ENCODE data around the gene CALN1. TPM values are rescaled to one million over a fixed set of nuclear protein-coding genes. Genes with fewer than 3 reads are reported as not detected.
A peak's percentile ranks its signal among the peaks of the same experiment; 100 is the strongest.
"Not testable (repeated sequence)": the region's sequence is repeated elsewhere in the genome, so short reads cannot be mapped to it uniquely, and the experiment has no call there.

The CALN1 gene
- total RNA-seq, 1 experiment from 2014 or later: not detected

DNA sequence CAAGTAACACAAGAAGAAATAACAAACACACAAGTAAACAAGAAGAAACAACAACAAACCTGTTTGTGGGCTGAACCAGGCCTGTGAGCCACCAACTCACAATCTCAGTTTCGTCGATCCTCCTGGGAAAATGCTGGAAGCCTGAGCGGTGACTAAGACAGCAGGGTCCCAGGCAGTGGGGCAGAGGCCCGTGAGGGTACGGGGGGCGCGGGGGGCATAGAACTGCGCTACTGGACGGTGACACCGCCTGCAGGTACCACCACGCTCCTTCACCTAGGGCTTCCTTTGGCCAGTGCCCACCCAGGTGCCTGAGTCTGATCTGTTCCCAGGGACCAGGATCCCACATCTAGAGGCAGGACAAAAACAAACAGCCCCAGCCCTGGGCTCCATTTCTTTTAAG, 3.4 kb upstream of the CALN1 start:
- in situ Hi-C loops (cut with HindIII; ENCODE audit: low pct_unique_long_range_greater_than_20kb, low sequenced_read_pairs): no loop called here
- DNase-seq (ENCODE audit: low read depth, low spot score): no peak

GRCh38 chr7:72413886-72414285, 1.7 kb upstream of the CALN1 start:
- in situ Hi-C loops (cut with HindIII; ENCODE audit: low pct_unique_long_range_greater_than_20kb, low sequenced_read_pairs): no loop called here
- DNase-seq (ENCODE audit: low read depth, low spot score): no peak

- no peak for DNase-seq (ENCODE audit: low read depth, low spot score)
- in situ Hi-C loops (cut with HindIII; ENCODE audit: low pct_unique_long_range_greater_than_20kb, low sequenced_read_pairs): no loop called here
Measured at GRCh38 chr7:72413290-72413689, 1.2 kb upstream of the CALN1 start.

GRCh38 chr7:72411419-72411818, 719 bp downstream of the CALN1 start:
- no peak for DNase-seq (ENCODE audit: low read depth, low spot score)
- in situ Hi-C loops (cut with HindIII; ENCODE audit: low pct_unique_long_range_greater_than_20kb, low sequenced_read_pairs): no loop called here

- no peak for DNase-seq (ENCODE audit: low read depth, low spot score)
- in situ Hi-C loops (cut with HindIII; ENCODE audit: low pct_unique_long_range_greater_than_20kb, low sequenced_read_pairs): no loop called here
Measured at GRCh38 chr7:72409638-72410015, 2.5 kb downstream of the CALN1 start.

DNA sequence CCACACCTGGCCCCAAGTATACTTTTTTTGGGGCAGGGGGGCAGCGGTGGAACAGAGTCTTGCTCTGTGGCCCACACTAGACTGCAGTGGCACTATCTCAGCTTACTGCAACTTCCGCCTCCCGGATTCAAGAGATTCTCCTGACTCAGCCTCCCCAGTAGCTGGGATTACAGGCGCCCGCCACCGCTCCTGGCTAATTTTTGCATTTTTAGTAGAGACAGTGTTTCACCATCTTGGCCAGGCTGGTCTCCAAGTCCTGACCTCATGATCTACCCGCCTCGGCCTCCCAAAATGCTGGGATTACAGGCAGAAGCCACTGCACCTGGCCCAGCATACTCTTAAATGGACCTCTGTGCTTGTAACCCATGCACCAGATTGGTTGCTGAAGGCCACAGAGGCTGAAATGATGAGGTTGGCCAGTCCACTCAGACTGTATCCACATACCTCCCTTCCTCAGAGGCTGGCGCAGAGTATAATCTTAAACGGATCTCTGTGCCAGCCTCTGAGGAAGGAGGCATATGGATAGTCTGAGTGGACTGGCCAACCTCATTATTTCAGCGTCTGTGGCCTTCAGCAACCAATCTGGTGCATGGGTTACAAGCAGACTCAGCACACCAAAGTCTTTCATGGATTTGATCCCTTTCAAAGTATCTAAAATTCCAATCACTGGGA, 3.0 kb downstream of the CALN1 start:
- DNase-seq (ENCODE audit: low read depth, low spot score): no peak
- in situ Hi-C loops (cut with HindIII; ENCODE audit: low pct_unique_long_range_greater_than_20kb, low sequenced_read_pairs): no loop called here

- in situ Hi-C loops (cut with HindIII; ENCODE audit: low pct_unique_long_range_greater_than_20kb, low sequenced_read_pairs): no loop called here
- DNase-seq (ENCODE audit: low read depth, low spot score): peak; percentile 38
Measured at GRCh38 chr7:72406820-72407403, 5.2 kb downstream of the CALN1 start.

- DNase-seq (ENCODE audit: low read depth, low spot score): no peak
- in situ Hi-C loops (cut with HindIII; ENCODE audit: low pct_unique_long_range_greater_than_20kb, low sequenced_read_pairs): no loop called here
Measured at GRCh38 chr7:72405871-72406270, 6.3 kb downstream of the CALN1 start.

DNA sequence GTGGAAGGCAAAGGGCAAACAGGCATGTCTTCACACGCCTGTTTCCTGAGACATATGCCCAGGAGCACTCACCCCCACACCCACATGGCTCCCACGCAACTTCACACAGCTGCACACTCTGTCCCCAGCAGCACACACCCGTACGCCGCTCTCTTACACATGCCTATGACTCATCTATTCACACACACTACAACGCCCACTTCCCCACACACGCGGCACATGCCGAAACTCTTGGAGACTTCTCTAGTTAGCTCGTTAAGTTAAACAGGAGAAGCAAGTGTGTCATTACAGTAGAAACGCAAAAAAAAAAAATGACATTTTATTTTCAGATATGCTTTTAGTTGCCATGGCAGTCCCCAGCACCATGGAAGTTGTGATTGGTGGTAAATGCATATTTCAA, 6.7 kb downstream of the CALN1 start:
- in situ Hi-C loops (cut with HindIII; ENCODE audit: low pct_unique_long_range_greater_than_20kb, low sequenced_read_pairs): no loop called here
- peak; percentile 32 for DNase-seq (ENCODE audit: low read depth, low spot score)

DNA sequence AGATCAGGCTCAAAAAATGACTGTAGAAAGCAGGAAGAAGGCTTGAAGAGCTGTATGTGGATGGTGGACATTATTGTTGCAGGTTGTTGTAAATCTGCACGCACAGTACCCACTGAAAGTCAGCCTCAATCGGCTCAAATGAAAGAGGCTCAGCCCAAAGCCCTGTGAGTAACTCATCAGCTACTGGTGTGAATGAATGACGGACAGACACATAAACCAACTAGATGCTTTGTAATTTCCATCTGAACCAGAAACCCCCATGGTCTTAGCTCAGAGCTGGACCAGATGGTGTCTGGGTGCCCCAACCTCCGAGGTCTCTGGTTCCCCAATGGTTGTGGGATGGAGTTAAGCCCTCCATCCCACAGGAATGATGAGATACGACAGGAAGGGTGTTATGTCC, 7.4 kb downstream of the CALN1 start:
- no peak for DNase-seq (ENCODE audit: low read depth, low spot score)
- in situ Hi-C loops (cut with HindIII; ENCODE audit: low pct_unique_long_range_greater_than_20kb, low sequenced_read_pairs): no loop called here

DNA sequence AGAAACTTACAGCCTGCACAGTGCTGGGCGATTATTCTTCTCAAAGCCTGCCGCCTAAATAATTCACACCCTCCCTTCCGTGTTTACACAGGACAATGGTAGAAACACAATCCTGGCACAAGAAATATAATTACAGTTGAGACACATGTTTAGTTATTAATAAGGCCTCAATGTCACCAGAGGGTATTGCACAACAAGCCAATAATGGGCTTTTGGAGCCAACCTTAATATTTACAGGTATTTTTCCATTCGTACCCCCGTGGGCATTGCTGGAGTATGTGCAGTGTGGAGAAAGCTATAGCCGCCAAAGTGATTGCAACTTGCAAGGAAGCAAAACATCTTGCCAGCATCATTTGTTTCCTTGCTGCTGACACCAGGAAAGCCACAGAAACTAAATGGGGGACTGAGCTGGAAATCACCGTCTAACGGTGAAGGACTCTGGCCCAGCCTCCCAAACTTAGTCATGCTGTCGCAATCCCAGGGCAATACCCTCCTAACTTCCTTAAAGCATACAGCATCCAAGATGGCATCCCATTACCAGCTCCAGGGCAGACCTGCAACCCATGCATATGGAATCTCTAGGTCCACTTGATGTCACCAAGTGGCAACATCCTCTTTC, 8.6 kb downstream of the CALN1 start:
- DNase-seq (ENCODE audit: low read depth, low spot score): no peak
- in situ Hi-C loops (cut with HindIII; ENCODE audit: low pct_unique_long_range_greater_than_20kb, low sequenced_read_pairs): no loop called here

DNA sequence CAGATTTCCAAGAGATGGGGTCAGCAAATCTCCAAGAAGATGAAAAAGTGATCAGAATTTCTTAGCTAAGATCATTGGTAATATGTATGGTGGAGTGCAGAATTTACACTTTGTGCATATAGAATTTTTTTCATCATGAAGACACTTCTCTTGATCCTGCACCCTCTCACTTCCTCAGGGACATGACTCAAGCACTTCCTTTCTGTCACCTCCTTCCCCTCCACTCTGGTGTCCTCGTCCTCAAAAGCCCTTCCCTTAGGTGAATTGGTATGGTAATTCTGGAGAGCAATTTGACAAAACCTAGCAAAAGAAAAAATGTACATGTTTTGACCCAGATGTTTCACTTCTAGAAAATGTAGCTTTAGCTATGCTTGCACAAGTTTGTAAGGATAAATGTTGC, 18.1 kb downstream of the CALN1 start:
- in situ Hi-C loops (cut with HindIII; ENCODE audit: low pct_unique_long_range_greater_than_20kb, low sequenced_read_pairs): no loop called here
- DNase-seq (ENCODE audit: low read depth, low spot score): no peak

DNA sequence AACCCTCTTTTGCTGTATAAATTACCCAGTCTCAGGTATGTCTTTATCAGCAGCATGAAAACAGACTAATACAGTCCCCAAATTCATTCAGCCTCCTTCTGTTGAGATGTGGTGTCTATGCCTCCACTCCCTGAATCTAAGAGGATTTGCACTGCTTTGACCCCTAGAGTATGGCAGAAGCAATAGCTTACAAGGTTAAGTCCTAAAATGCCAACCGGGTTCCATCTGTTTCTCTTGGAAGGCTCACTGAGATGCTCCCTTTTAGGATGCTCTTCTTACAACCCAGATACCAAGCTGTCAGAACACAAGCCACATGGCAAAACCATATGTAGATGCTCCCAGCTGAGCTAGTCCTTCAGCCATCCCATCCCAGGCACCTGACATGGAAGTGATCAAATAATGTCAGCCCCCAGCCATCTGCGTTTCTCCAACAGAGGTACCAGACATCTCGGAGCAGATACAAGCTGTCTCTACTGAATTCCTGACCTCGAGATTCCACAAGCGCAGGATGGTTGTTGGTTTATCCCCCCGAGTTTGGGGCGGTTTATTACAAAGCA, 20.2 kb downstream of the CALN1 start:
- in situ Hi-C loops (cut with HindIII; ENCODE audit: low pct_unique_long_range_greater_than_20kb, low sequenced_read_pairs): no loop called here
- DNase-seq (ENCODE audit: low read depth, low spot score): no peak

DNA sequence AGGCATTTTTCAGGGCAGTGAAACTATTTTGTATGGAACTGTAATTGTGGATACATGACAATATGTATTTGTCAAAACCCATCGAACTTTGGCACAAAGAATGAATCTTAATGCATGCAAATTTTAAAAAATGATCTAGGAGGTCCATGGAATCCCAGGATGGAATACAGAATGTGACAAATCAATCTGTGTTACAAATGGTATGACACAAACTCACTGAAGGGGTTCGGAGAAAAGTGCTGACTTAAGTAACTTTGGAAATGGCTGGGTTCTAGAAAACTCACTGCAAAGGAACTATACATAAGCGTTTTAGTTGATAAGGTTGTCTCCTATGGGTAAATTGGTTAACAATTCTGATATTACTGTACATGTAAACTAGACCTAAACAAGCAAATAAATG, 26.0 kb downstream of the CALN1 start:
- no peak for DNase-seq (ENCODE audit: low read depth, low spot score)
- in situ Hi-C loops (cut with HindIII; ENCODE audit: low pct_unique_long_range_greater_than_20kb, low sequenced_read_pairs): no loop called here

DNA sequence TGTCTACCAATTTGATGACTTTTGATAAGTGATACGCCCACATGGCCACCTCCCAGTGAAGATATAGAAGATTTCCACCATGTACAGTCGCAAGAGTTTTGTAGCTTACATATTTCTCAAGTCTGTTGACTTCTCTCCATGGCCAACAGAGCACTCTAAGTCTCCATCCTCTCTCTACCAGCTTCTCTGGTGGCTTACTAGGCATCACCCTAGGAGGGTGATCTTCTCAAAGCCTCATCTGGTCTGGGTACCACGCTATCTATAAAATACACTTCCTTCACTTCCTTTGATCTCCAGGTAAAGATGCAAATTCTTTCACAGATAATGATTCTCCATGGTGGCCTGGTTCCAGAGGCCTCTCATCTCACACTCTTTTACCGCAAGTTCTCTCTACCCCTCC, 49.9 kb downstream of the CALN1 start:
- in situ Hi-C loops (cut with HindIII; ENCODE audit: low pct_unique_long_range_greater_than_20kb, low sequenced_read_pairs): no loop called here
- DNase-seq (ENCODE audit: low read depth, low spot score): no peak

DNA sequence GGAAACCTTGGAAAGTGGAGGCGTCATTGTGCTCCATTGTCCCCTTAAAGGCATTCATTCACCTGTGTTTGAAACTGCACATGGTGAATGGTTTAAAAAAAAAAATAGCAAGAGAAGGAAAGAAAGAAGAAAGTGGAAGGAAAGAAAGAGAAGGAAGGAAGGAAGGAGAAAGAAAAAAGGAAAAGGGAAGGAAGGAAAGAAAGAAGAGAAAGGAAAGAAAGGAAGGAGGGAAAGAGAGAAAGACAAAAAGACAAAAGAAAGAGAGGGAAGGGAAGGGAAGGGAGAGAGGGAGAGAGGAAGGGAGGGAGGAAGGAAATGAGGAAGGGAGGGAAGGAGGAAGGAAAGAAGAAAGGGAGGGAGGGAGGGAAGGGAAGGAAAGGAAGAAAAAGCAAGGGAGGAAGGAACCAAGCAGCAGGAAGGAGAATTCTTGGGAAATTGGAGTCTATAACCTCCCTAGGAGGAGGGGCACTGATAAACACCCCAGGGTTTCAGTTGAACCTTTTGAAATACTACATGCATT, 66.9 kb downstream of the CALN1 start:
- DNase-seq (ENCODE audit: low read depth, low spot score): no peak
- in situ Hi-C loops (cut with HindIII; ENCODE audit: low pct_unique_long_range_greater_than_20kb, low sequenced_read_pairs): no loop called here

DNA sequence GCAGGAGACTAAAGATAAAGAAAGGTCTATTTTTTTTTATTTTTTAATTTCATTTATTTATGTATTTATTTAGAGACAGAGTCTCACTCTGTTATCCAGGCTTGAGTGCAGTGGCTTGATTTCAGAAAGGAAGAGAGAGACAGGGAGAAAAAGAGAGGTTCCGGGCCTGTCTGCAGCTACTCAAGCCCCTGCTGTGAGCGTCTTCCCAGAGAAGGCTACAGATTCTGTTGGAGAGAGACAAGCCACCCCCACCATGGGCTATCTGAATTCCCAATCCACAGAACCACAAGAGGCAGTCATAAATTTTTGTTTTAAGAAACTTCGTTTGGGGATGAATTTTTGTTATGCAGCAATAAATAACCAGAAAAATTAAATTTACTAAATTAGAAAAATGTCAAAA, 68.1 kb downstream of the CALN1 start:
- no peak for DNase-seq (ENCODE audit: low read depth, low spot score)
- in situ Hi-C loops (cut with HindIII; ENCODE audit: low pct_unique_long_range_greater_than_20kb, low sequenced_read_pairs): no loop called here

DNA sequence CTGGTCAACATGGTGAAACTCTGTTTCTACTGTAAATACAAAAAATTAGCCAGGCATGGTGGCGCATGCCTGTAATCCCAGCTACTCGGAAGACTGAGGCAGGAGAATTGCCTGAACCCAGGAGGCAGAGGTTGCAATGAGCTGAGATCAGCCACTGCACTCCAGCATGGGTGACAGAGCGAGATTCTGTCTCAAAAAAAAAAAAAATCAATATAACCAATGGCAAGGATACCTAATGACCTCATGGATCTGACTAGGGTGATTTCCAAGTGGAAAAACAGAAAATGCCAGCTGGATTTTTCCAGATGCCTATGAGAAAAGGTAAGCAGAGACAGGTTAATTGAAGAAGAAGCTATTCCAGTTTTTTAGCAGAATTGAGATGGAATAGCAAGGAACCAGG, 68.8 kb downstream of the CALN1 start:
- in situ Hi-C loops (cut with HindIII; ENCODE audit: low pct_unique_long_range_greater_than_20kb, low sequenced_read_pairs); DNase-seq (ENCODE audit: low read depth, low spot score): not testable (repeated sequence)

All from SK-MEL-5 (cell line).